HG03520 (cell line): ENCODE data around the gene VKORC1.

Experiments
- ATAC-seq: cut with Tn5 transposase; IDR thresholded peaks from one replicate; pipeline ENCODE4 v1.9.1; 2021; ENCODE audit warnings: mild to moderate bottlenecking, moderate library complexity; ENCODE audit not compliant: unreplicated experiment

Gene VKORC1

GRCh38 chr16:31130336-31130891, 35.8 kb upstream of the VKORC1 start:
- no peak for ATAC-seq

GRCh38 chr16:31129568-31130335, 35.2 kb upstream of the VKORC1 start:
- ATAC-seq, result no peak

GRCh38 chr16:31128711-31129567, 34.3 kb upstream of the VKORC1 start:
- ATAC-seq, result no peak

- ATAC-seq, result no peak
These were observed 32.6 kb upstream of the VKORC1 start for GRCh38 chr16:31127182-31127581.

- ATAC-seq, result no peak
These were observed 31.2 kb upstream of the VKORC1 start for GRCh38 chr16:31125844-31126243.

- ATAC-seq, result no peak
These were observed 25.5 kb upstream of the VKORC1 start for GRCh38 chr16:31120129-31120528.

- no peak for ATAC-seq
These were observed 23.9 kb upstream of the VKORC1 start for GRCh38 chr16:31118223-31119155.

GRCh38 chr16:31117384-31118222, 23.0 kb upstream of the VKORC1 start, which contains the start of gene KAT8:
TSS of gene KAT8 (plus strand) at chr16:31117664. CDS start at chr16:31117682, 18 bp downstream.
- ATAC-seq, result peak; percentile 86

- no peak for ATAC-seq
These were observed 19.9 kb upstream of the VKORC1 start for GRCh38 chr16:31114468-31114867.

GRCh38 chr16:31113121-31114120, 18.8 kb upstream of the VKORC1 start:
- ATAC-seq, result no peak

GRCh38 chr16:31112711-31113110, 18.1 kb upstream of the VKORC1 start:
- no peak for ATAC-seq

GRCh38 chr16:31111881-31112466, 17.4 kb upstream of the VKORC1 start:
- ATAC-seq, result no peak

GRCh38 chr16:31110106-31111034, 15.8 kb upstream of the VKORC1 start:
- no peak for ATAC-seq

GRCh38 chr16:31109622-31110021, 15.0 kb upstream of the VKORC1 start:
- ATAC-seq, result no peak

- ATAC-seq, result no peak
These were observed 14.4 kb upstream of the VKORC1 start for GRCh38 chr16:31108794-31109558.
